Measurements from ENCODE around the gene STPG4.

The STPG4 gene

DNA sequence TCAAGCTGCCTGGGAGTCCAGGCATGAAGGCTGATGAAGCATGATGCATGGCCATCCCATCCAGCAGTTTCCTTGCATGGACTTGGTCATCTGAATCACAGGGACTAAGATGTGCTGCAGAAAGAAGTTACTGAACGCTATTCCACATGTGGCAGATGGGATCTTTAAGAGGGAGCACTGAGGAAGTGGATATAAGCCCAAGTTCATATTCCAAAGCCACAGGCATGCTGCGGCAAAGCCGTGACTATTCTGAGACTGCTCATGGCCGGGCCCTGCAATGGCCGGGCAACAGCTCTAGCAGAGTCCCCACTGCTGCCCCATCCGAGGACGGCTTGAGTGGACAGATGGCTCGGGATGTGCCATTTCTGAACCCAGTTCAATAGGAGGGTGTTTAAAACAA lies 61.5 kb downstream of the STPG4 start:
- H3K9me3 ChIP-seq (ENCODE audit: severe bottlenecking), result no peaks in the 10 kb centered on the region
- H3K27me3 ChIP-seq (ENCODE audit: insufficient read depth, poor library complexity, severe bottlenecking), result no peaks in the 10 kb centered on the region
- no peaks in the 10 kb centered on the region for H3K36me3 ChIP-seq (ENCODE audit: low read depth)
- no peak overlapping the region for H3K27ac ChIP-seq (ENCODE audit: poor library complexity, severe bottlenecking)
- TF ChIP-seq, protein P1, sequence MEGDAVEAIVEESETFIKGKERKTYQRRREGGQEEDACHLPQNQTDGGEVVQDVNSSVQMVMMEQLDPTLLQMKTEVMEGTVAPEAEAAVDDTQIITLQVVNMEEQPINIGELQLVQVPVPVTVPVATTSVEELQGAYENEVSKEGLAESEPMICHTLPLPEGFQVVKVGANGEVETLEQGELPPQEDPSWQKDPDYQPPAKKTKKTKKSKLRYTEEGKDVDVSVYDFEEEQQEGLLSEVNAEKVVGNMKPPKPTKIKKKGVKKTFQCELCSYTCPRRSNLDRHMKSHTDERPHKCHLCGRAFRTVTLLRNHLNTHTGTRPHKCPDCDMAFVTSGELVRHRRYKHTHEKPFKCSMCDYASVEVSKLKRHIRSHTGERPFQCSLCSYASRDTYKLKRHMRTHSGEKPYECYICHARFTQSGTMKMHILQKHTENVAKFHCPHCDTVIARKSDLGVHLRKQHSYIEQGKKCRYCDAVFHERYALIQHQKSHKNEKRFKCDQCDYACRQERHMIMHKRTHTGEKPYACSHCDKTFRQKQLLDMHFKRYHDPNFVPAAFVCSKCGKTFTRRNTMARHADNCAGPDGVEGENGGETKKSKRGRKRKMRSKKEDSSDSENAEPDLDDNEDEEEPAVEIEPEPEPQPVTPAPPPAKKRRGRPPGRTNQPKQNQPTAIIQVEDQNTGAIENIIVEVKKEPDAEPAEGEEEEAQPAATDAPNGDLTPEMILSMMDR (IDR thresholded peaks at IDR 0.05; ENCODE audit: poor library complexity, severe bottlenecking), result no peak
- no peaks in the 10 kb centered on the region for H3K4me1 ChIP-seq (ENCODE audit: insufficient read depth, poor library complexity, severe bottlenecking)
- no peak for DNase-seq (ENCODE audit: low spot score)
- no peak overlapping the region for H3K4me3 ChIP-seq (ENCODE audit: severe bottlenecking)
- no peak for ATAC-seq (ENCODE audit: low read depth)

DNA sequence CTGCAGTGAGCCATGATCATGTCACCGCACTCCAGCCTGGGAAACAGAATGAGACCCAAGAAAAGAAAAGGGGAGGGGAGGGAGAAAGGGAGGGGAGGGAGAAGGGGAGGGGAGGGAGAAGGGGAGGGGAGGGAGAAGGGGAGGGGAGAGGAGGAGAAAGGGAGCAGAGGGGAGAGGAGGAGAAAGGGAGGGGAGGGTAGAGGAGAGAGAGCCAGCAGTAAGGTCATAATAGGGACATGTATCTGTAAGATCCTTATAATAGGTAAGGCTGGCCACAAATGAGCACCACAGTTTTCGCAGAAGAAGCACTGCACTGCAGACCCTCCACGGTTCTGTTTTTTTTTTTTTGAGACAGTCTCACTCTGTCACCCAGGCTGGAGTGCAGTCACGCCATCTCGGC lies 62.6 kb downstream of the STPG4 start:
- H3K27ac ChIP-seq (ENCODE audit: poor library complexity, severe bottlenecking), result no peak overlapping the region
- H3K9me3 ChIP-seq (ENCODE audit: severe bottlenecking), result no peaks in the 10 kb centered on the region
- TF ChIP-seq, protein P1 (IDR thresholded peaks at IDR 0.05; ENCODE audit: poor library complexity, severe bottlenecking), result no peak
- no peak overlapping the region for H3K4me3 ChIP-seq (ENCODE audit: severe bottlenecking)
- no peak for ATAC-seq (ENCODE audit: low read depth)
- no peak for DNase-seq (ENCODE audit: low spot score)
- no peaks in the 10 kb centered on the region for H3K4me1 ChIP-seq (ENCODE audit: insufficient read depth, poor library complexity, severe bottlenecking)
- H3K36me3 ChIP-seq (ENCODE audit: low read depth), result no peaks in the 10 kb centered on the region
- no peaks in the 10 kb centered on the region for H3K27me3 ChIP-seq (ENCODE audit: insufficient read depth, poor library complexity, severe bottlenecking)

DNA sequence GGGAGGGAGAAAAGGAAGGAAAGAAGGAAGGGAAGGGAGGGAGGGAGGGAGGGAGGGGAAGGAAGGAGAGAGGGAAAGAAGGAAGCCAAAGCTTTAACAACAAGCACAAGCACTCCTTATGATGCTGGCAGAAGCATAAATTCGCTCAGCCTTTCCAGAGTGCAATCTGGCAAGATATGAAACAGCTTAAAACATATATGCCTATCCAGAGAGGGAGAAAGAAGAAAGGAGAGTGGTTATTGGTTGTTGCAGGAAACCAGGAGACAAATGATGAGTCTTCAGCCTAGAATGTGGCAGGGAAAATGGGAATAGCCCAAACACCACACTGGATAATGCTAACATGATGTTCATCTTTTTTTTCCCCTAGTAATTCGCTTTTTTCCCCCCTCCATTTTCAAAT lies 64.0 kb downstream of the STPG4 start:
- no peaks in the 10 kb centered on the region for H3K9me3 ChIP-seq (ENCODE audit: severe bottlenecking)
- H3K4me3 ChIP-seq (ENCODE audit: severe bottlenecking), result no peak overlapping the region
- H3K4me1 ChIP-seq (ENCODE audit: insufficient read depth, poor library complexity, severe bottlenecking), result no peaks in the 10 kb centered on the region
- TF ChIP-seq, protein P1 (IDR thresholded peaks at IDR 0.05; ENCODE audit: poor library complexity, severe bottlenecking), result no peak
- no peaks in the 10 kb centered on the region for H3K36me3 ChIP-seq (ENCODE audit: low read depth)
- H3K27me3 ChIP-seq (ENCODE audit: insufficient read depth, poor library complexity, severe bottlenecking), result no peaks in the 10 kb centered on the region
- DNase-seq (ENCODE audit: low spot score) (no peak), ATAC-seq (ENCODE audit: low read depth) (no peak; the same call in 2 of the 3 replicates)
- H3K27ac ChIP-seq (ENCODE audit: poor library complexity, severe bottlenecking), result no peak overlapping the region

DNA sequence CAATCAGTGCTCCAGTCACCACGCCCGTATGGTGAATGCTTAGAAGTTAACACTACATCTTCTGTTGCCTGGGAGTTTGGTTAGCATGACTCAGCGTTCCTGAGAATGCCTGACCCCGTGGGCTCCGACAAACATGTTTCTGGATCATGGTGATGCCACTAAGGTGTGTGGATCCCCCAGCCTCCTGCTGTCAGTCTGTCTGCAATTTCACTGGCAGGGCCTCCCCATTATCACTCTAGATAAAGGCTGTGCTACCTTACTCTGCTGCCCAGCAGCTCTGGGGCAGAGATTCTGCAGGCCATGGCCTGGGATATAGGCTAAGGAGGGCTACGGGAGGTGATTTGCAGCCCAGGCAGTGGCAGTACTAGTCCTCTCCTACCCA lies 66.0 kb downstream of the STPG4 start:
- Histone ChIP-seq H3K4me1 (ENCODE audit: insufficient read depth, poor library complexity, severe bottlenecking) (no peaks in the 10 kb centered on the region), H3K9me3 (ENCODE audit: severe bottlenecking) (no peaks in the 10 kb centered on the region), H3K27ac (ENCODE audit: poor library complexity, severe bottlenecking) (no peak overlapping the region), H3K4me3 (ENCODE audit: severe bottlenecking) (no peak overlapping the region), H3K27me3 (ENCODE audit: insufficient read depth, poor library complexity, severe bottlenecking) (no peaks in the 10 kb centered on the region), H3K36me3 (ENCODE audit: low read depth) (no peaks in the 10 kb centered on the region)
- TF ChIP-seq, protein P1 (IDR thresholded peaks at IDR 0.05; ENCODE audit: poor library complexity, severe bottlenecking), result no peak
- DNase-seq (ENCODE audit: low spot score) (no peak), ATAC-seq (ENCODE audit: low read depth) (peak; percentile 19; the same call in 1 of the 3 replicates)

DNA sequence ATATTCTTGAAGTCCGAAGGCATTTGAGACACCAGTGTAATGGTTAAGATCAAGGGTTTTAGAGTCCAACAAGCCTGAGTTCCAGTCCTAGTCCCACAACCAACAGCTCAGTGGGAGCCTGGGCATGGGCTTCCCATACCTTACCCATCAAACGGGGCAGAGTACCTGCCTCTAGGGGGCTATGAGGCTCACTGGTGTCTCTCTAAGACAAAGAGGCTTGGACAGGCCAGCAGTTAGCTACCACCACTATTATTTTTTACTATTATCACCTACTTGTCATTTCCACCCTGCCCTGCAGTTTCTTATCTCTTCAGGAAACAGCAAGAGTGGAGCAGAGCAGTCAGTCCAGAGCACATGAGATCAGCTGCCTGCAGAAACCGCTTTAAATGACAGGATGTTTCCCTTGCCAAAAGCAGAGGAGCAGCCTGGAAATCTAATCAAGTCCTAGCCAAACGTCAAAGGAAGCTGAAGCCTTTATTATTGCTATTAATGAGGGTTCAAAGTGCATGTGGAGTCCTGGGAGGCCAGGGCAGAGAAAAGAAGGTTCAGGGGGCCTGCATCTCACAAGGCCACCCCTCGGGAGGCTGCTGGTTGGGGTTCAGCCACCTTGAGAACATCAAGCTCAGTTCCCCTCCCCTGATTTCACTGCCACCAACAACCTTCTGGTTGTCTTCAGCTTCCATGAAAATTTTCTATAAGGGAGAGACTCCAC lies 66.6 kb downstream of the STPG4 start:
- no peaks in the 10 kb centered on the region for H3K9me3 ChIP-seq (ENCODE audit: severe bottlenecking)
- no peak overlapping the region for H3K4me3 ChIP-seq (ENCODE audit: severe bottlenecking)
- no peaks in the 10 kb centered on the region for H3K36me3 ChIP-seq (ENCODE audit: low read depth)
- H3K4me1 ChIP-seq (ENCODE audit: insufficient read depth, poor library complexity, severe bottlenecking), result no peaks in the 10 kb centered on the region
- H3K27ac ChIP-seq (ENCODE audit: poor library complexity, severe bottlenecking), result no peak overlapping the region
- ATAC-seq (ENCODE audit: low read depth) (no peak), DNase-seq (ENCODE audit: low spot score) (no peak)
- TF ChIP-seq, protein P1 (IDR thresholded peaks at IDR 0.05; ENCODE audit: poor library complexity, severe bottlenecking), result no peak
- H3K27me3 ChIP-seq (ENCODE audit: insufficient read depth, poor library complexity, severe bottlenecking), result no peaks in the 10 kb centered on the region

All from RWPE2 (cell line).